IPS-18c (cell line): ENCODE data around the gene PDLIM5.

ENCODE experiments used
- H3K4me3 ChIP-seq: 2 replicates; pipeline ENCODE4 v1.7.0; 2013; ENCODE audit warnings: low read depth, mild to moderate bottlenecking, low read length, moderate library complexity; ENCODE audit not compliant: insufficient read depth
- H3K9me3 ChIP-seq: one replicate; pipeline ENCODE4 v1.6.1; 2013; ENCODE audit warnings: mild to moderate bottlenecking, low read length, moderate library complexity; ENCODE audit not compliant: control insufficient read depth, insufficient read depth

PDLIM5 gene

GRCh38 chr4:94665500-94666404, 214.0 kb downstream of the PDLIM5 start:
- H3K9me3 ChIP-seq, result no peaks in the 10 kb centered on the region

DNA sequence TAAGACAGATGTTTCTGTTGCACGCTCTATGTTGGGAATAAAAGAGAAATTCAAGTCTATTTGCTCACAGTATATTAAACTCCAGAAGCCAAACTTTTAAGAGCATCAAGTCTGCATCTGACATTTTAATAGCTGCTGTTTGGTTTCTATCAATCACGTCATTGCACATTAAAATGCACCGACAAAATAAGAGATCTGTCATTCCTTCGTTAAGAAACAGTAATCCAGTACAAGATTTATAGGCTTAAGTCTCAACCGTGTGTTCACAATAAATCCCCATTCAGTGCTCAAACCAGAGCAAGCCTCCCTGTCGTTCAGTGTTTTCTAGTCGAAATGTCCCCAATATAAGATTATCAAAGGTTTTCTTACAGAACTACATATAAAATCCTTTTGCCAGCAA, 217.0 kb downstream of the PDLIM5 start:
- H3K9me3 ChIP-seq, result no peaks in the 10 kb centered on the region
- H3K4me3 ChIP-seq, result no peak overlapping the region

More at GRCh38 chr4:94665500-94666404, 214.0 kb downstream of the PDLIM5 start:
- no peak overlapping the region for H3K4me3 ChIP-seq

DNA sequence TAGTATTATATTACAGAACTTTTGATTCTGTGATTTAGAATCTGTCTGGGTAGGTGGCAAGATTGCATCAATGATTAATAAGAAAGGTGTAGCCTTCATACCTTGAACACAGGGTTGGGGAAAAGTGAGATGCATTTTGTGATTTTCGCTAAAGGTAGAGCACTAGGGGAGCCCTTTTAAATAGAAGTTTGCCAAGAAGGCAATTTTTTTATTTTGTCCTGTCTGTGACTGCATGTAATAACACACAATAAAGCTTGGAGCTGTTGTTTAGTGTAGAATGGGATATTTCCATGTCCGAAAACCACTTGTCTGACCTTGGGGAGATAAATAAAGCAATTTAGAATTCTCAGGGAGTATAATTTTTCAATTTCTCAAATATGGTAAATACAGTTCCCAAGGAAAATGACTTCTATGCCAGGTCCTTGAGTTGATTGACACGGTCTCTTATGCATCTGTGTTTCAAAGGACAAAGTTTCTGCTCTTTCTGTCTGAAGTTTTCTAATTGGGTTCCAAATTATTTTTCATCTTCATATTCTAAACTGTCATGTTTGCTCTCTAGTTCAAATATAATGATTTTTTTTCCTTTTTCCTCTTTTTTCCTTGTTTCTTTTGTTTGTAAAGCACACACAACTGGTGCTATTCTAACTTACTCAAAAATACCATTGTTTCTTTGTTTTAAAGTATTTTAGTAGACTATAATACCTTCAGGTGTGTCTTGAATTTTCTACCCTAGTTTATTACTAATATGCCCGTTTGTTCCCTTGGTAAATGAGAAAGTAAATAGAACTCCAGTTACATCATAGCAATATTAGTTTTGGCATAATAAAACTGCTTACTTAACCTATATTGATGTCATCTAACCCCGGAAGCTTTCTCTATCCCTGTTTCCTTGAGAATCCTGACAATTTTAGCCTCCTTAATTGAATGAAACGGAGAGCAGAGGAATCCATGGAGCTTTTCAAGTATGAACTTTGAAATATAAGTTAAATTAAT, 218.2 kb downstream of the PDLIM5 start:
- H3K4me3 ChIP-seq, result no peak overlapping the region
- H3K9me3 ChIP-seq, result no peaks in the 10 kb centered on the region

GRCh38 chr4:94671113-94671512, 219.4 kb downstream of the PDLIM5 start:
- H3K4me3 ChIP-seq, result no peak overlapping the region
- H3K9me3 ChIP-seq, result no peaks in the 10 kb centered on the region

- no peaks in the 10 kb centered on the region for H3K9me3 ChIP-seq
- H3K4me3 ChIP-seq, result no peak overlapping the region
These were observed 222.2 kb downstream of the PDLIM5 start for GRCh38 chr4:94673961-94674360.

GRCh38 chr4:94676970-94677369, 225.2 kb downstream of the PDLIM5 start:
- no peak overlapping the region for H3K4me3 ChIP-seq

DNA sequence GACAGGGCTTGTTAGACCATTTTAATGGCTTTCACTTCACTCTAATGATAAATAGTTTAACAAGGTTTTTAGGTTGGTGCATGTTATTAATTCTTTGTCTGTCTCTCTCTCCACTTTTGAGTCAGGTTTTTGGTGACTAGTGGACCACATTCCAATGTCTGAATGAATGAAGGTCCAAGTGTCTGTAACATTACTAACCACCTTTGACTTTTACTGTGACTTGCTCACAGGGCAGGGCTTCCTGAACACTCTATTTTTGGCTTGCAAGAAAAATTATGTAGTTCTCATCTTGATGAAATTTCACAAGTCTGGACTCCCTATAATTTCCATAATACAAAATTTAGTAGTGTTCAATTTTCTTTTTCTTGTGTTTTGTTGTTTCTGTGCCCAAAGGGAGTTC, 227.2 kb downstream of the PDLIM5 start:
- Histone ChIP-seq H3K4me3 (no peak overlapping the region), H3K9me3 (no peaks in the 10 kb centered on the region)

More at GRCh38 chr4:94676970-94677369, 225.2 kb downstream of the PDLIM5 start:
- no peaks in the 10 kb centered on the region for H3K9me3 ChIP-seq

DNA sequence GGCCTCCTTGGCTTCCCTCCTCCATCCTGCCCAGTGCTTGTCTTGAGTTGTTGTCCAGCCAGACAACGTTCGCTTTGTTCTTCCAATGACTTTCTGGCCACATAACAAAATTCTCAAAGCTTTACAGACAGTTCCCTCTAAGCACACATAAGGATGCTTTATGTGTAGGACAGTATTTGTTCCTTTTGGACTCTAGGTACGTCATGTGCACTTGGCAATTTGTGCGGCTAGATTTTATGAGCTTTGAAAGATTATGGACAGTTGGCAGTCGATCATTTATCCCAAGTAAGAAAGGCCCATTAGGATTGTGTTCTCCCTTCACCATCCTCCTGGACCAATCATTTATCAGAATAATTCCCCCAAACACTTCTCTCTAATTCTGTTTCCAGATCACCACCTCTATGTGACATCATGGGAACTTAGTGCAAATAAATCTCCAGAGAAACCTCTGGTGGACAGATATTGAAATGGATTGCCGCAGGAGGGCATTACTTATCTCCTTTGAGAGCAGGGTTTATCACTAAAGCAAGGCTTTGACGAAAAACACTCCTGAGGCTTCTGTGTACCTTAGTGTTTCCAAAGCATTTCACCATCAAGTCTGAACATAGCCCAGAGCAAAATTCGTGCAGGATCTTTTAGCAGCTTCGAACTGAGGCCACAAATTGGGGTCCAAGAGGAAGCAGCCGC, 228.6 kb downstream of the PDLIM5 start:
- H3K4me3 ChIP-seq, result no peak overlapping the region

DNA sequence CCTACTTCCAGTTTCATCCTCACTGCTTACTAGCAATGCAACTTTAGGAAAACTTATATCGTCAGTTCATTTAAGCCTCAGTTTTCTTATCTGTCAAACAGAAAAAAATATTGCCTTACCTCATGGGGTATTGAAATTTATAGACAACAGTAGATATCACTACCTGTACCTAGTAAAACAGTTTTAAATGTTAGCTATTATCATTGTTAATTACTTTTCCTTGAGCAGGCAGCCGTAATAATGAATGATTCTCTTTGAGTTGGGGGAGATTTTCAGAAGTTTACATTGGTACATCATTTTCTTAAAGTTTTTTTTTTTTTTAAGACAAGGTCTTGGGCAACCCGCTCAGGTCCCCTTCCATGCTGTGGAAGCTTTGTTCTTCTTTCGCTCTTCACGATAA, 234.3 kb downstream of the PDLIM5 start:
- Histone ChIP-seq H3K9me3 (no peaks in the 10 kb centered on the region), H3K4me3 (no peak overlapping the region)

More for the DNA sequence above, 228.6 kb downstream of the PDLIM5 start:
- no peaks in the 10 kb centered on the region for H3K9me3 ChIP-seq

- H3K4me3 ChIP-seq, result no peak overlapping the region
- no peaks in the 10 kb centered on the region for H3K9me3 ChIP-seq
These were observed 237.6 kb downstream of the PDLIM5 start for GRCh38 chr4:94689155-94689860.

DNA sequence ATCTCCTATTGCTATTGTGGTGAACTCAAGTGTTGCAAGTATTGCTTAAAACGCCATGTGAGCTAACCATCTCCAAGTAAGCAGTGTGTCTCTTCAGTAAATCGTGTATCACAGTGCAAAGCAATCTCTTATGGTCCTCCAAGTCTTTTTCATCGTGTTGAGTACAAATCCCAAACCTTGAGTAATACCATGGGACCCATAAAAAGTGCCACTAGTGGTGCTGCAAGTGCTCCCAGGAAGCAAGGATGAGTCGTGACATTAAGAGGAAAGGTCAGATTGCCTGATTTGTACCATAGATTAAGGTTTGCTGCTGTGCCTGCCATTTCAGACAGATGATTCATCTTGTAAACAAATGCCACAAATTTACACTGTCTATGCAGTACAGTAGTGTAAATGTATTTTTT, 239.1 kb downstream of the PDLIM5 start:
- Histone ChIP-seq H3K9me3 (no peaks in the 10 kb centered on the region), H3K4me3 (no peak overlapping the region)

DNA sequence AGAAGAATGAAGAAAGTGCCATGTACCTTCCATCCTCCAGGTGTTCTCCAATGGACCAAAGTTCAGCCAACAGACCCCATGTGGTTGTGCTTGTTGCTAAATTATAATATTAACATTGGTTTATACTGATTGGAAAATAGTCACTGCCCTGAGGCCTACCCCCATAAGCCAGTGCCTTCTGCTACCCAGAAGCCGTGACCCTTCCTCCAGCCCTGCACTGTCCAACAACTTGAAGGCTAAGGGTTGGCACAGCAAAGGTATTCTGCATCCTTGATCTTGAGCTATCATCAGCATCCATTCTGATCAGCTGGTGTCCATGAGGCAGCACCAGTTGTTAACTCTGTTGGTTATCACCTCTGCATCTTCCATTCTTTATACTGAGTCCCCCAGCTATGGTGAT, 239.8 kb downstream of the PDLIM5 start:
- Histone ChIP-seq H3K9me3 (no peaks in the 10 kb centered on the region), H3K4me3 (no peak overlapping the region)

DNA sequence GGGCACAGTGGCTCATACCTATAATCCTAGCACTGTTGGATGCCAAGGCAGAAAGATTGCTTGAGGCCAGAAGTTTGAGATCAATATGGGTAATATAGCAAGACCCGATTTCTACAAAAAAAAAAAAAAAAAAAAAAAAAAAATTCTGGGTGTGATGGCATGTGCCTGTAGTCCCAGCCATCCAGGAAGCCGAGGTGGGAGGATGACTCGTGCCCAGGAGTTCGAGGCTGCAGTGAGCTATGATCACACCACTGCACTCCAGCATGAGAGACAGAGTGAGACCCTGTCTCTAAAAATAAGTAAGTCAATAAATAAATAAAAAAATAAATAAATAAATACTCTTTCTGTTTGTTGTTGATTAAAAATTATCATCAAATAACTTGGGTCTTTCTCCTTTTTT, 243.6 kb downstream of the PDLIM5 start:
- Histone ChIP-seq H3K9me3 (no peaks in the 10 kb centered on the region), H3K4me3 (no peak overlapping the region)

DNA sequence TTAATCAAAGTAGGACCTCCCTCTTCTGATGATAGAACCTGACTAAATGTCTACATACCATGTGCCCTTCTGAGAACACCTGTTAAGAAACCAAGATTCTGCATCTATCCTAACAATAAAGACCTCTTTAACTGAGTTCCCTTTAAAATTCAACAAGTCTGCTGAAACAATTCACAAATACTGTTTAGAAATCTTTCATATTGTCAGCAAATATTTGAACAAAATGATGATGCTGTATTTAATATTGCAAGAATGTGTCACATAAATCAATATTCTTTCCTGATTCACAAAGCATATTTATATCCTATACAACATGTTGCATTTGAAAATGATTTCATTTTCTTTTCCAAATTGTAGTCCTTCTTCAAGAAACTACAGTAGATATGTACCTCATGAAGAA, 246.4 kb downstream of the PDLIM5 start:
- no peak overlapping the region for H3K4me3 ChIP-seq
- no peaks in the 10 kb centered on the region for H3K9me3 ChIP-seq

DNA sequence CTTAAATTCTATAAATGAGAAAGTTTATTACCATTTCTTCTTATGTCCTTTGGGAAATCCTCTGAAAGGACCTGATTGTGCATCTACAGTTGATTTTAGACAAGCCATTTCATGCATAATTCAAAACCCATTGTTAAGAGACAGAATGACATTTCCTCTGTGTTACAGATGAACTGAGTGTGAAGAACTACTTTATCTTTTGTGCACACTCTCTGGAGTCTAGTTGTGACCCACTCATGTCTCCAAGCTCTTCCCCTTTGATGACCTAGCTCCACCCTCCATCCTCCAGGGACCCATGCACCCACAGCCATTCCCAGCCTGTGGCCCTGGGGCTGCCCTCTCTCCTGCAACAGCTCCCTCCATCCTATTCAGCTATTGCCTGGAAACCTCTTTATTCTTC, 248.6 kb downstream of the PDLIM5 start:
- Histone ChIP-seq H3K9me3 (no peaks in the 10 kb centered on the region), H3K4me3 (no peak overlapping the region)

DNA sequence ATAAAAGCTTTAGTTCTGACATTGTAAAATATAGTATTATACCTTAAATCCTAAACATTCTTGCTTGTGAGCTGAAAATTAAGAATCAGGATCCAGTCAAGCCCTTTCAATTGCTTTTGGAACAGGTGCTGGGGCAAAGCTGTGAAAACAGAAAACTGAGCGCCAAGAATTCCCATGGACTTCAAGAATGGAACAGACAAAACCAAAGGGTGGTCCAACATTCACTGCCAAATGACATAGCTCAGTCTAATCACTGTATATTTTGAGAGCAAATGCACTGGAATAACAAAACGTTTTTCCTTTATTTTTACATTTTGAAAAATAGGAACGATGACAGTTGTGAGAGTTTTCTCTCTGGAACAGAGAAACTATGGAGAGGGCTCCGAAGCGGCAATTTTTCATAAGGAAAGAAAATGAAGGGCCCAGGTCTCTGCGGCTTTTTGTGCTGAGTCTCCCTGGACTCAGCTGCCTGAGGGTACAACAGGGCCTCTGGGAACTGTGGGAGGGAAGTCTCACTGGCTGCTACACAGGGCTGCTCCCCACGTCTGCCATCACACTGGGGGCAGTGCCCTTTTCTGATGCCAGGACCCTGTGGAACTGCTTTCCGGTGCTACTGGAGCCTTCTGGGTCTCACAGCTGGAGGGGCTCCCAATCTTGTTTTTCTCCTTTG, 250.0 kb downstream of the PDLIM5 start:
- Histone ChIP-seq H3K4me3 (no peak overlapping the region), H3K9me3 (no peaks in the 10 kb centered on the region)
